HG03139 (cell line): ENCODE data around the gene SPATS1.
"Not testable (repeated sequence)": the region's sequence is repeated elsewhere in the genome, so short reads cannot be mapped to it uniquely, and the experiment has no call there.

Experiments
- ATAC-seq: cut with Tn5 transposase; IDR thresholded peaks from one replicate; pipeline ENCODE4 v1.9.1; 2021; ENCODE audit not compliant: unreplicated experiment

Gene SPATS1

DNA sequence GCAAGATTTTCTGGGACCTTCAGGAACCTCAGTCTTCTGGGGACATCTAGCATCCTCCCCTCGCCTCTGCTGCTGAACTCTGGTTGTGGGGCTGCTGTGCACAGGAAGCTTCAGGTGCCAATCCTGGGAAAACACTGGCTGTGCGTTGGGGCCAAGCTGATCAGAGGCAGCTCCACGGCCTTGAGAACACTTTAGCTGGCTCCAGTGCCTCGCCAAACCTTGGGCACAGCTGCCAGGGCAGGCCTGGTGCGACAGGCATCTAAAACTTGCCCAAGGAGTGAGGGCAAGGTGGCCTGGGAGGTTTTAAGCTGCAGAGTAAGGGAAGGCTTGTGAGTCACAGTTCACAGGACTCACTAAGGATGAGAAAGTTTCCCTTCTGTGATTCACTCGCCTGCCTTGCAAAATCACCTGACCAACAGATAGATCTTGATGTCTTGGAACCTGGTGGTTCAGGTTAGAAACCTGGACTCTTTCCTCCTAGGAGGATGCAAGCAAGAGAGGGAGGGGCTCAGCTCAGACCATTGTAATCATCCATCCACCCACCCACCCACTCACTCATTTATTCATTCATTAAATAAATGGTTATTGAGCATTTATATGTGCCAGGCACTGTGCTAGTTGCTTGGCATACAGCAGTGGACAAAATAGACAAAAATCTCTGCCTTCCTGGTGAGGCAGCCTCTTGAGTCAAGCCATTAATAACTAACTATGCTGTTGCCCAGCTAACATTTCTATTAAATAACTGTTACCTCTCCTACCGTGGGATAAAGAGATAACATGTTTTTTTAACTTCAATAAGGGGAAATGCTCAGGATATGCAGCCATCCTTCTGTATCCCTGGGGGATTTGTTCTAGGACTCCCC is 2.5 kb upstream of the SPATS1 start:
- ATAC-seq = no peak

DNA sequence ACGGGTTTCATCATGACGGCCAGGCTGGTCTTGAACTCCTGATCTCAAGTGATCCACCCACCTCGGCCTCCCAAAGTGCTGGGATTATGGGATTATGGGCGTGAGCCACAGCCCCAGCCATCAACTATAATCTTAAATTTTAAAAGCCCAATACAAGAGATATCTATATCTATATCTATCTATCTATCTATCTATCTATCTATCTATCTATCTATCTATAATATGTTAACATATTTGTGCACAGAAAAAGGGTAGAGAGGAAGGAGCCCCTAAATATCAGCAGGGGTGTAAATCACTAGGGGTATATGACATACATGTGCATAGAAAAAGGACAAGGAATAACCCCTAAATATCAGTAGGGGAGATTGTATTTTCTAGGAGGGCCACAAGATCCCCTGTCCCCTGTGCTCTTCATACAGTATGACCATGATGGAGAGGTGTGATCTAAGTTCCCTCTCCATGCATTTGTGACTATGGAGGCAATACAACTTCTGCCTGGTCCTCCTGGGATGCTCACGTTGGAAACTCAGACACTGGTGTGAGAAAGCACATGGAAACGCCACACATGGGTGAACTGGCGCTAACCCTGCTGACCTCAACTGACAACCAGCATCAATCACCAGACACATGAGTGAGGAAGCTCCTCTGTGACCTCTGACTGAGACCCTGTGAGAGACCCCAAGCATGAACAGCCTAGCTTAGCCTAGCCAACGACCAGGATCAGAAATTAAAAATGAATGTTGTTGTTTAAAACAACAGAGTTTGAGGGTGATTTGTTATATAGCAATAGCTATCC is 1.2 kb upstream of the SPATS1 start:
- no peak for ATAC-seq

DNA sequence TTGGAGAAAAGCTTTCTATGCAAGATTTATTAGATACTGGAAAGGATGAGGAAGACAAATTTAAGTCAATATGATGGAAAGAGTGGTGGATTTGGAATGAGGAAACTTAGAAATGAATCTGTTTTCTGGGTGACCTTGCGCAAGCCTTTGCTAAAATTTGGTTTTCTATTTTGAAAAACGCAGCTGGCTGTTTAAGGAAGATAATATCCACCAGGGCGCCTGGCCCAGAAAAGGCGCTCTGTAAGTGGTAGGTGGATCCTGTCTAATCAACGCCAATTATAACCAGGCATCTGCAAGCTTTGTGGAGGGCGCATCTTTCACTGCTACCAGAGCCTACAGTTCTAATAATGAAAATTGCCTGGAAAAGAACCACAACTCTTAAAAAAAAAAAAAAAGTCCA is 398 bp upstream of the SPATS1 start:
- no peak for ATAC-seq

DNA sequence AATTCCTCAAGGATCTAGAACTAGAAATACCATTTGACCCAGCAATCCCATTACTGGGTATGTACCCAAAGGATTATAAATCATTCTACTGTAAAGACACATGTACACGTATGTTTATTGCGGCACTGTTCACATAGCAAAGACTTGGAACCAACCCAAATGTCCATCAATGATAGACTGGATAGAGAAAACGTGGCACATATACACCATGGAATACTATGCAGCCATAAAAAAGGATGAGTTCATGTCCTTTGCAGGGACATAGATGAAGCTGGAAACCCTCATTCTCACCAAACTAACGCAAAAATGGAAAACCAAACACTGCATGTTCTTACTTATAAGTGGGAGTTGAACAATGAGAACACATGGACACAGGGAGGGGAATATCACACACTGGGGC is 4.4 kb downstream of the SPATS1 start:
- not testable (repeated sequence) for ATAC-seq

DNA sequence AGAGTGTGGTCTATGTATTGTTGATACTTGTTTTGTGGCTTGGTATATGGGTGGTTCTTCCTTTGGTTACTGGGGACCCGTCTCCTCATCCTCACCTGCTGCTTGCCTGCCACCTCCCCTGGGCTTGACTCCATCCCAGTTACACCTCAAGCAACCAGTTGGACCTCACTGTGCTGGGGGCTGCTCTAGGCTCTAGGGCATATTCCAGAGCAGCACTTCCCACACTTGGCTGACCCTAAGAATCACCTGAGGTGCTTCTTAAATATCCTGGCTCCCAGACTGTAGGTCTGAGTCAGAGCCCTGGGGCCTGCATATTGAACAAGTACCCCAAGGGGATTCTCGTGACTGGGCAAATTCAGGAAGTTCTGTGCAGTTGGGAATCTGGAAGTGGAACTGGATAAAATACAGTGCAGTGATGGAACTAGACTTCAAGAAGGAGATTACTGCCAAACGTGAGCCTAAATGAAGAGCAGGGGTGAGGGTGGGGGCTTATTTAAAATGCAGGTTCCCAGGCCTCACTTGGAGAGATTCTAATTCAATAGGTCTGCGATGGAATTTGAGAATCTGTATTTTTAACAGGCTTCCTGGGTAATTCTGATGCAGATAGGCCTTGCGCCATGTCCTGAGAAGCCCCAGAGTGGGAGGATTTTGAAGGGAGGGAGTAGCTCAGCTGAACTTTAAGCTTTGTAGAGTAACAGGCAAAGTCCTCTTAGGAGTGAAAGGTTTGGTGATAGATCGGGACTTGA is 7.6 kb downstream of the SPATS1 start:
- no peak for ATAC-seq

DNA sequence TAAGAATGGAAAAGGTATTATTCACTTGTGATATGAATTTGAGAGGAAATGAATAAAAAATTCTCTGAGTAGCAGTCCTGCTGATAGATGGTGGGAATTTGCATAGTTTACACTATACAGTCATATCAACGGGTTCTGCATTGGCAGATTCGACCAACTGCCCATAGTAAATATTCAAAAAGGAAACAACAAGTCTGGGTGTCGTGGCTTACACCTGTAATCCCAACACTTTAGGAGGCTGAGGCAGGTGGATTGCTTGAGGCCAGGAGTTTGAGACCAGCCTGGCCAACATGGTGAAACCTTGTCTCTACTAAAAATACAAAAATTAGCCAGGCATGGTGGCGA is 8.2 kb downstream of the SPATS1 start:
- not testable (repeated sequence) for ATAC-seq

DNA sequence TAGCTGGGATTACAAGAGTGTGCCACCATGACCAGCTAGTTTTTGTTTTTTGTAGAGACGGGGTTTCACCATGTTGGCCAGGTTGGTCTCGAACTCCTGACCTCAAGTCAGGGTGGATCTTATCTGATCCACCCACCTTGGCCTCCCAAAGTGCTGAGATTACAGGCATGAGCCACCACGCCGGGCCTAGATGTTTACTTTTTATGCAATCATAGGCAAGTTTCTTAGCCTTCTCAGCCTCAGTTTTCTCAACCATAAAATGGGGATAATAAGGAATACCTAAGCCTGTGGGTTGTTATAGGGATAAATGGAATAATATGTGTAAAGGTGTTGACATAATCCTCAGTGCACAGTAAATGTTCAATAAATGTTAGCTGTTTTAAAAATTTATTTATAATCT is 9.8 kb downstream of the SPATS1 start:
- ATAC-seq = no peak

DNA sequence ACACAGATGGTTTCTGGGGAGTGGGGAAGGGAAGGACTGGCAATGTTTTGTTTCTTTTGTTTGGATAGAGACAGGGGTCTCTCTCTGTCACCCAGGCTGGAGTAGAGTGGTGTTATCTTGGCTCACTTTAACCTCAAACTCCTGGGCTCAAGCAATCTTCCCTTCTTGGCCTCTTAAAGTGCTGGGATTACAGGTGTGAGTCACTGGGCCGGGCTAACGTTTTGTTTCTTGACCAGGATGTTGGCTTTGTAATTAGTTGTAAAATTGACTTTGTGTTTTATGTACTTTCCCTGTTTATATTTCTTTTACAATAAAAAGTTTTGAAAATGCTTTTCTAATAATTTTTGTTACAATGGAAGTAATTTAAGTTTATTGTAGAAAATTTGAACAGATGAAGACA is 10.9 kb downstream of the SPATS1 start:
- no peak for ATAC-seq

DNA sequence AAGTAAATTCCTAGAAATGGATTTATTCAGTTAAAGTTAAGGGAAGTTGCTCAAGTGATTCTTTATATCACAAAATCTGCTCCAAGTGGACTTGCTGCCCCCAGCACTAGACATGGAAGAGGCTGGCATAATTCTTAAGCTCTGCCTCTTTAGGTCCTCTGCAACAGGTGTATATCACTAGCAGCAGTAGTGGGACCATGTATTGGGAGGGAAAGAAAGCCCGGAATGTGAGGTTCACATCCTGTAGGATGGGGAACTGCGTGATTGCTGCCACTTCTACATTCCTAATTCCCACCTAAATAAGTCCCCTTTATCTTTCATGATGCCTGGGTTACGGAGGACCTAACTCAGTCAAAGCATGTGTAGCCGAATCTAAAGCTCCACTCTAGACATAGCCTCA is 13.2 kb downstream of the SPATS1 start:
- no peak for ATAC-seq

DNA sequence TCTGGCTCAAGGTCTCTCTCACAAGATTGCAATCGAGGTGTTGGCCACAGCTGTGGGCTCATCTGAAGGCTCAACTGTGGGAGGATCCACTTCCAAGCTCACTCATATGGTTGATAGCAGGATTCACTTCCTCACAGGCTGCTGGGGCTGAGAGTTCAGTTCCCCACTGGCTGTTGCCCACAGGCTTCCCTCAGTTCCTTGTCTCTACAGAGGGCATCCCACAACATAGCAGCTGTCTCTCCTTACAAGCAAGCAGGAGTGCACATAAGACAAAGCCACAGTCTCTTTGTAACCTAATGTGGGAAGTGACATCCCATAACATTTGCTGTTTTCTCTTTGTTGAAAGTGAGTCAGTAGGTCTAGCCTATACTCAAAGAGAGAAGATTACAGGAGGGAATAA is 14.0 kb downstream of the SPATS1 start:
- no peak for ATAC-seq

DNA sequence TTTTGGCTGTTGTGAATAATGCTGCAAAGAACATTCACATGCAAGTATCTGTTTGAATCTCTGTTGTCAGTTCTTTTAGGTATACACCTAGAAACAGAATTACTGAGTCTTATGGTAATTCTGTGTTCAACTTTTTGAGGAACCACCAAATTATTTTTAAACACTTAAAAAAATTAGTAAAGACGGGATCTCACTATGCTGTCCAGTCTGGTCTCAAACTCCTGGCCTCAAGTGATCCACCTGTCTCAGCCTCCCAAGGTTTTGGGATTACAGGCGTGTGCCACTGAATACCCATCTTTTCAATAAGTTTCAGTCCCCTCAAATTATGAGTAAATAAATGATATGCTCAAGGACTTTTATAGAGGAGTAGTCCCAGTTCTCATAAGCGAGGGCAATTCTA is 17.5 kb downstream of the SPATS1 start:
- no peak for ATAC-seq

DNA sequence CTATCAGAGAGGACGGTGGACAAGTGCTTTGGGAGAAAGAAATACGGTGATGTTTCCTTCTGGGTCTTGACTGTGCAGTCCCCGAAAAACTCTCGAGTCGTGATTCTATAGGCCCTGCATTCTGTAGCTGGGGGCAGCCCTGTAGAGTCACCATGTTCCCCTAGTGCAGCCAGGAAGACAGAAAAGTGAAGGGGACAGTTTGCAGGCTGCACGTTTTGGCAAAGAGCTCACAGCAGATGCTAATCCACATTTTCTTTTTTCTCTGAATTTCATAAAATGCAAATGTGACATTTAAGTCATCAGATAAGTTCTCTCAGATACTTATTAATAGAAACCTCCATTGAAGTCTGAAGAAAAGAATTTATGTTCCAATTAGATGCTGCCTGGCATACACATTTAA is 19.5 kb downstream of the SPATS1 start:
- no peak for ATAC-seq

DNA sequence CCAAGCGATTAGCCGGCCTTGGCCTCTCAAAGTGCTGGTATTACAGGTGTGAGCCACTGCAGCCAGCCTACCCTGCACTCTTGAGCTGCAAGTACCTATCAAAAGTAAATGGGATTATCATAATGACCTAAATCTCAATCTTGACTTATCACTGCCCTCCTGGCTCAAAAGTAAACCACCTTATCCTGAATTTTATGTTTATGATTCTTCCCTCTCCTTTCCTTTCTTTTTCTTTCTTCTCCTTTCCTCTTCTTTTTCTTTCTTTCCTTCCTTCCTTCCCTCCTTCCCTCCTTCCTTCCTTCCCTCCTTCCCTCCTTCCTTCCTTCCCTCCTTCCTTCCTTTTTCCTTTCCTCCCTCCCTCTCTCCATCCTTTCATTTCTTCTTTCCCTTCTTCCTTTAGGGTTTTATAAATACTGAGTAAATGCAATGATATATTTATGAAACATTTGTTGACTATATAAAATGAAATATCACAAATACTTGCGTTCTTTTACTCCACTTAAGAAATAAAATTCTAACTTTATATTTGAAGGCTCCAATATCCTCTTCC is 21.0 kb downstream of the SPATS1 start:
- ATAC-seq = no peak

DNA sequence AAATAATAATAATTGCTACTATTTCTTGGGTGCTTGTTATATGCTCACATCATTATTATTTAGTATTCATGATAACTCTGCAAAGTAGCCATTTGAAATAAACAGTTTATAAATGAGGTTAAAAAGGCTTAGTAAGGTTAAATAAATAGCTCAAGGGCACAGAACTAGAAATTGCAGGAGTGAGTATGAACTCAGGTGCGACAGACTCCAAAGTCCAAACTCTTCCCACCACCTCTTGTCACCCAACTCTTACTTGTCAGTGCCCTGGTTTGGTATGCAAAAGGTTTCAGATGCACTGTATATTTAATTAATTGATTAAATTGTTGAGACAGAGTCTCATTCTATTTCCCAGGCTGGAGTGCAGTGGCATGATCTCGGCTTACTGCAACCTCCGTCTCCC is 24.3 kb downstream of the SPATS1 start:
- ATAC-seq = no peak

DNA sequence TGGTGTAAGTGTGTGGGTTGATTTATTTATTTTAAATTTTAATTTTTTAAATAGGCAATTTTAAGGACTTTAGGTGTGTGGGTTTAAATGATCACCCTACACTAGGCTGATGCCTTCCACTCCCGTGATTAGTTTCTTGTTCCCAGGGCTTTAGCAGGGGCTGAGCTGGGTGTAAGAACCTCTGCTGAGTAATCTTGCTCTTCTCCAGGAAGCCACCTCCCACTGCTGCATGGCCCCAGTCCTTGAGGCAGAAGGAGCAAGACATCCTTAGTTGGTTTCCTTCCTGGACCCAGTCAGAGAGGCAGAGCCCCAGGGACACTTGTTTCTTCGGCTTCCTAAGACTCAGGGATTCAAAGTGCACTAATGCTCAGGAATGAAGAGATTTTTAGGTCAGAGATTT is 25.2 kb downstream of the SPATS1 start:
- no peak for ATAC-seq

DNA sequence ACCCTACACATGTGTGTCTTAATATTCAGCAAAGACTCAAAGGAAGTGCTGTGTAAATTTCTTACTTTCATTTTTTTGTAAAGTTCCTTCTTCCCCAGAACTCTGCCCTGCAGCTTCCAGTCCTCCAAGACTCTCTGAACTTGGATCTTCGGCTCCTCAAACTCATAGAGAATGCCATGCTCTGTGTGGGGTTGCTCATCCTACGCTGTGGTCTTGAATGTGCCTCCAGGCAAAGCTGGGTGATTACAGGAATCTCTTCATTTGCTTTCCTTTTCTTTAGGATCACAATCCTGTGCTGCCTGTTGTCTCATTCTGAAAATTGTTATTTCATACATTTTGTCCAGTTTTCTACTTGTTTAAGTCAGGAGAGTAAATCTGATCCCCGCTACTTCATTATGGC is 30.6 kb downstream of the SPATS1 start:
- ATAC-seq = no peak

DNA sequence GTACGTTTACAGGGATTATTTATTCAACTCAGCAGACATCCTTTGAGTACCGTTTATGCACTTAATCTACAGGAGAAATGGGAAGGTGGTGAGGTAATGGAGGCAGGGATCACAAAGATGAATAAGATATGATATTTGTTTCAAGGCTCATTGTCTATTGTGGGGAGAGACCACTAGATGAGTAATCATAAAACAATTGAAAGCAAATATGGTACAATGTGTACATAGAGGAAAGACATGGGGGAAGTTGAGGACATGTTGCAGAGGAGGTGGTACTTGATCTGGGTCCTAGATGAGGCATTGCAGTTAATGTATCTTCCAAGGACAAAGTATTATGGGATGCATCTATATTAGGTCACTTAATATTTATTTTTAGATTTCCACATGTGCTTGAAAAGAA is 31.3 kb downstream of the SPATS1 start:
- ATAC-seq = no peak

DNA sequence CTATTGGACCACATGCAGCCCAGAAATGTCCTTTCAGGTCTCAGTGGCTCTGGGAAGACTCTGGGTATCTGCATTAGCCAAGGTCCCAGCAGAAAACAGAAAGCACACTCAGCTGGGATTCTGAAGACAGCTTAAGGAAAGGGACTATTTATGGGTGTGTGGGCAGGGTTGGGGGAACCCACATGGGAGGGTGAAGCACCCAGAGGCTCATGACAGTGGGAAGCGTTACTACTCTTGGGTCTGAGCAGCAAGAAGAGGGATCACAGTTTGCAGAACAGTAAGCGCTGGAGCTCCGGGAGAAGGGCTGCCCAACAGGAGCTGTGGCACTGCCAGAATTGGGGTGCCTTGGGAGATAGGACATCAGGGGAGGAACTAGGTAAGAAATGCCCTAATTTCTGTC is 32.6 kb downstream of the SPATS1 start:
- no peak for ATAC-seq

DNA sequence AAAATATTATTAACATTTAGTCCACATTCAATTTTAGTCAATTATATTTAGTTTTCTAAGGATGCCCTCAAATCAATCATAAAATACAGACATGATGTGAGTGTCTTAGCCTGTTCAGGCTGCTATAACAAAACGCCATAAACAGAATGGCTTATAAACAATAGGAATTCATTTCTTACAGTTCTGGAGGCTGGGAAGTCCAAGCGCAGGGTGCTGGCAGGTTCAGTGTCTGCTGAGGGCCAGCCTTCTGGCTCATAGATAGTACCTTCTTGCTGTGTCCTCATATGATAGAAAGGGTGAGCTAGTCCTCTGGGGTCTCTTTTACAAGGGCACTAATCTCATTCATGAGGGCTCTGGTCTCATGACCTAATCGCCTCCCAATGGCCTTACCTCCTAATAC is 35.0 kb downstream of the SPATS1 start:
- no peak for ATAC-seq

DNA sequence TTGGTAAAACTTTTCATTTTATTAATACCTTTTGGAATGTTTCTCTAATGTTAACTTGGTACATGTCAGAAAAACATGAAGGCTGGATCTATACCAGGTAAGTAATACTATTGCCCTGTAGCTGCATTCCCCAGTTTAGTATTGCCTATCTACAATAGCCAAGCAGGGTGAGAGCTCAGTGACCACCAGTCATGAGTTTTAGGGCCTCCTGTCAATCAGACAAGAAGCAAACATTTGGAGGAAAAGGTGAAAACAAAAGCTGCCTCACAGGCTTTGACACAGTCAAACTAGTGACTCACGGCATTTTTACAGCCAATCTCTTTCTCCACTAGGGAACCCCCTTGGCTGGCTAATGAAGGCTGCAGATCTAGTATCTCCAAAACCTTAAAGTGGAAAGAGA is 35.5 kb downstream of the SPATS1 start:
- no peak for ATAC-seq

DNA sequence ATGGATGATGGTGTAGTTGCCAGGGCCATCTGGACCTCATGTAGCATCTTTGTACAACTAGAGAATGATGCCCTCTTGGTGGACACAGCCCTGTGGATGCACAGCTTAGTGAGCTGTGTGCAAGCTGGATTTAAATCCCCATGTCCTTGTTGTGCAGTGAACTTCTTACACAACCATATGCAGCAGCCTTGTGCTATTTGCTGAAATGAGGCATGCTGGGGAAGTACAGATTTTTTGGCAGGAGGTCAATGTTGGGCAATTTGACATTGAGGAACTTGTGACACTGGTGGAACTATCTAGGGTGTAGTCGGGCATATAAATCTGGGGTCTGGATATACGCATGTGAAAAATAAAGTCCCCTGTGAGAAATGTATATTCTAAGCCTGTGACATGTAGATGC is 39.3 kb downstream of the SPATS1 start:
- no peak for ATAC-seq
